OCI-LY7 (cell line): Measurements from ENCODE around the gene RALB.

Experiments
- EZH2phosphoT487 ChIP-seq: fragments of 200-600 bp; sonication (generic); IDR thresholded peaks from 2 replicates; pipeline ENCODE4 v1.6.1; 2018; ENCODE audit warnings: low read depth, borderline replicate concordance, mild to moderate bottlenecking, mixed run types, antibody characterized with exemption, low read length, moderate library complexity, mixed read lengths
- TF ChIP-seq, protein P1 (sequence below): fragments of 200-600 bp; sonication (generic); conservative IDR thresholded peaks from 2 replicates; pipeline ENCODE4 v1.5.1; 2014; ENCODE audit warnings: mild to moderate bottlenecking, antibody characterized with exemption, low read length, moderate library complexity, mixed read lengths

GRCh38 chr2:120239488-120240287 lies 13.0 kb upstream of the RALB start:
- TF ChIP-seq, protein P1, sequence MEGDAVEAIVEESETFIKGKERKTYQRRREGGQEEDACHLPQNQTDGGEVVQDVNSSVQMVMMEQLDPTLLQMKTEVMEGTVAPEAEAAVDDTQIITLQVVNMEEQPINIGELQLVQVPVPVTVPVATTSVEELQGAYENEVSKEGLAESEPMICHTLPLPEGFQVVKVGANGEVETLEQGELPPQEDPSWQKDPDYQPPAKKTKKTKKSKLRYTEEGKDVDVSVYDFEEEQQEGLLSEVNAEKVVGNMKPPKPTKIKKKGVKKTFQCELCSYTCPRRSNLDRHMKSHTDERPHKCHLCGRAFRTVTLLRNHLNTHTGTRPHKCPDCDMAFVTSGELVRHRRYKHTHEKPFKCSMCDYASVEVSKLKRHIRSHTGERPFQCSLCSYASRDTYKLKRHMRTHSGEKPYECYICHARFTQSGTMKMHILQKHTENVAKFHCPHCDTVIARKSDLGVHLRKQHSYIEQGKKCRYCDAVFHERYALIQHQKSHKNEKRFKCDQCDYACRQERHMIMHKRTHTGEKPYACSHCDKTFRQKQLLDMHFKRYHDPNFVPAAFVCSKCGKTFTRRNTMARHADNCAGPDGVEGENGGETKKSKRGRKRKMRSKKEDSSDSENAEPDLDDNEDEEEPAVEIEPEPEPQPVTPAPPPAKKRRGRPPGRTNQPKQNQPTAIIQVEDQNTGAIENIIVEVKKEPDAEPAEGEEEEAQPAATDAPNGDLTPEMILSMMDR, result no peak
- TF ChIP-seq EZH2phosphoT487, result no peak
